ENCODE measurements around the gene PDXDC1. TPM values are rescaled to one million over a fixed set of nuclear protein-coding genes. Genes with fewer than 3 reads are reported as not detected.
A peak's percentile ranks its signal among the peaks of the same experiment; 100 is the strongest.
"Not testable (repeated sequence)": the region's sequence is repeated elsewhere in the genome, so short reads cannot be mapped to it uniquely, and the experiment has no call there.

PDXDC1 gene
- total RNA-seq (2021; ENCODE audit: unreplicated experiment) (94.3 TPM), Bru-seq, nascent RNA (percentile 74 among the genes with signal in this experiment), BruChase-seq, experiment 1, labeled RNA remaining after a 6-hour chase (percentile 80 among the genes with signal in this experiment), BruChase-seq, experiment 2, labeled RNA remaining after a 2-hour chase (percentile 72 among the genes with signal in this experiment)
- 59.8 and 65.3 TPM in 2 replicates for polyA plus RNA-seq (2012)
- long read RNA-seq, full-length matches to known transcripts = 64 of 164 reads
- long read RNA-seq, partial matches to known transcripts = 29 of 164 reads
- long read RNA-seq, other reads (novel, unspliced or antisense) = 71 of 164 reads

- H3K27me3 ChIP-seq (ENCODE audit: insufficient read depth, low read length) = not testable (repeated sequence)
Measured at GRCh38 chr16:14974656-14975417, at the start of gene PDXDC1. PDXDC1 (plus strand) TSS chr16:14975026; CDS start chr16:14975200, 174 bp downstream.

GRCh38 chr16:14928064-14928714, 46.6 kb upstream of the PDXDC1 start:
- H3K9ac ChIP-seq (ENCODE audit: low read length); POLR2A ChIA-PET; H3K4me1 ChIP-seq (ENCODE audit: control insufficient read depth in 1 of 2, insufficient read depth in 2 of 2, low read length in 2 of 2); H3K79me2 ChIP-seq (ENCODE audit: insufficient read depth, low read length); H2AFZ ChIP-seq (ENCODE audit: low read depth, low read length, poor library complexity, severe bottlenecking); H3K4me2 ChIP-seq (ENCODE audit: low read length); H3K27ac ChIP-seq (ENCODE audit: low read depth, low read length); DNase-seq (ENCODE audit: low read depth, low spot score); intact Hi-C loops (cut with micrococcal nuclease); H3K27me3 ChIP-seq (ENCODE audit: insufficient read depth, low read length); RAD21 ChIA-PET (ENCODE audit: low non-redundant PET in 1 of 2, low total read pairs in 2 of 2, uncharacterized antibody in 2 of 2, unreplicated experiment in 2 of 2); BruUV-seq (replicated peaks); H3K4me3 ChIP-seq (replicated peaks in 1 of 2; ENCODE audit: low read depth in 1 of 2, low read length in 2 of 2); H3K9me3 ChIP-seq (ENCODE audit: control insufficient read depth in 1 of 2, insufficient read depth in 1 of 2, low read depth in 1 of 2, low read length in 2 of 2); CTCF ChIA-PET; H4K20me1 ChIP-seq (ENCODE audit: insufficient read depth); H3K36me3 ChIP-seq (ENCODE audit: control insufficient read depth in 1 of 2, insufficient read depth in 2 of 2, low read length in 2 of 2); H3K9me2 ChIP-seq (ENCODE audit: insufficient read depth): not testable (repeated sequence)
- peak; percentile 64 for ATAC-seq

More at GRCh38 chr16:14974656-14975417, at the start of gene PDXDC1:
- POLR2A ChIA-PET = interaction anchor here (0.8 kb wide), 1 partner anchor 8 kb away, joined by 3 read pairs; no protein-coding TSS in a partner anchor
- H3K36me3 ChIP-seq (ENCODE audit: control insufficient read depth in 1 of 2, insufficient read depth in 2 of 2, low read length in 2 of 2); H3K9me2 ChIP-seq (ENCODE audit: insufficient read depth); CTCF ChIA-PET; H4K20me1 ChIP-seq (ENCODE audit: insufficient read depth); RAD21 ChIA-PET (ENCODE audit: low non-redundant PET in 1 of 2, low total read pairs in 2 of 2, uncharacterized antibody in 2 of 2, unreplicated experiment in 2 of 2); H3K9me3 ChIP-seq (ENCODE audit: control insufficient read depth in 1 of 2, insufficient read depth in 1 of 2, low read depth in 1 of 2, low read length in 2 of 2); BruUV-seq (replicated peaks): not testable (repeated sequence)
- peak; percentile 95 for ATAC-seq
- H3K4me2 ChIP-seq (ENCODE audit: low read length) = peak within 1 kb of the TSS; percentile 100
- H3K27ac ChIP-seq (ENCODE audit: low read depth, low read length) = peak within 1 kb of the TSS; percentile 81
- H3K79me2 ChIP-seq (ENCODE audit: insufficient read depth, low read length) = peaks cover 45% of the 10 kb centered on the region
- peak within 1 kb of the TSS; percentile 93 for H3K9ac ChIP-seq (ENCODE audit: low read length)
- intact Hi-C loops (cut with micrococcal nuclease) = loop anchor here (10.0 kb wide), 1 partner anchor 50 kb away; no protein-coding TSS in a partner anchor
- H3K4me1 ChIP-seq (ENCODE audit: control insufficient read depth in 1 of 2, insufficient read depth in 2 of 2, low read length in 2 of 2) = peaks cover 5 to 20% of the 10 kb centered on the region in 2 experiments; a peak in 3 of 4 replicates
- H3K4me3 ChIP-seq (replicated peaks in 1 of 2; ENCODE audit: low read depth in 1 of 2, low read length in 2 of 2) = peak within 1 kb of the TSS; percentile 71 to 99
- DNase-seq (ENCODE audit: low read depth, low spot score) = peak; percentile 90
- H2AFZ ChIP-seq (ENCODE audit: low read depth, low read length, poor library complexity, severe bottlenecking) = peak within 1 kb of the TSS; percentile 77
- TF ChIP-seq MAX (IDR thresholded peaks at IDR 0.05) (peak; percentile 88), POLR2A (IDR thresholded peaks at IDR 0.05; ENCODE audit: borderline replicate concordance, extremely low read depth, insufficient read depth, insufficient read length) (peak; percentile 43), YY1 (IDR thresholded peaks at IDR 0.05; ENCODE audit: extremely low read depth, insufficient replicate concordance, low read depth, low read length) (peak; percentile 60), SIN3A (IDR thresholded peaks at IDR 0.05; ENCODE audit: low read depth) (peak; percentile 94), SP1 (IDR thresholded peaks at IDR 0.05; ENCODE audit: low read depth) (peak; percentile 89), TCF7L2 (IDR thresholded peaks at IDR 0.05; ENCODE audit: borderline replicate concordance, extremely low read depth, insufficient read depth, insufficient read length) (peak; percentile 61), ZFX (IDR thresholded peaks at IDR 0.05) (peak; percentile 98), POLR2AphosphoS5 (IDR thresholded peaks at IDR 0.05; ENCODE audit: low read depth, low read length) (peak; percentile 96), EGR1 (IDR thresholded peaks at IDR 0.05; ENCODE audit: low read depth) (peak; percentile 66), JUND (IDR thresholded peaks at IDR 0.05) (peak; percentile 63)

GRCh38 chr16:14929176-14929575, 45.6 kb upstream of the PDXDC1 start:
- H3K4me2 ChIP-seq (ENCODE audit: low read length); H3K79me2 ChIP-seq (ENCODE audit: insufficient read depth, low read length); DNase-seq (ENCODE audit: low read depth, low spot score); H4K20me1 ChIP-seq (ENCODE audit: insufficient read depth); ATAC-seq; H3K4me1 ChIP-seq (ENCODE audit: control insufficient read depth in 1 of 2, insufficient read depth in 2 of 2, low read length in 2 of 2); H3K9ac ChIP-seq (ENCODE audit: low read length); H3K36me3 ChIP-seq (ENCODE audit: control insufficient read depth in 1 of 2, insufficient read depth in 2 of 2, low read length in 2 of 2); POLR2A ChIA-PET; H3K4me3 ChIP-seq (replicated peaks in 1 of 2; ENCODE audit: low read depth in 1 of 2, low read length in 2 of 2); intact Hi-C loops (cut with micrococcal nuclease); H3K27ac ChIP-seq (ENCODE audit: low read depth, low read length); H2AFZ ChIP-seq (ENCODE audit: low read depth, low read length, poor library complexity, severe bottlenecking); CTCF ChIA-PET; H3K27me3 ChIP-seq (ENCODE audit: insufficient read depth, low read length); BruUV-seq (replicated peaks); RAD21 ChIA-PET (ENCODE audit: low non-redundant PET in 1 of 2, low total read pairs in 2 of 2, uncharacterized antibody in 2 of 2, unreplicated experiment in 2 of 2); H3K9me3 ChIP-seq (ENCODE audit: control insufficient read depth in 1 of 2, insufficient read depth in 1 of 2, low read depth in 1 of 2, low read length in 2 of 2); H3K9me2 ChIP-seq (ENCODE audit: insufficient read depth): not testable (repeated sequence)
